NT2/D1 (cell line): Measurements from ENCODE around the gene ADAMTS4.

Experiments
- DNase-seq: peaks from one replicate; pipeline ENCODE4 v3.0.0-alpha.2; 2011; ENCODE audit warnings: low read depth, low spot score
- H3K27me3 ChIP-seq: 2 replicates; pipeline ENCODE4 v1.6.0; 2011; ENCODE audit warnings: mild to moderate bottlenecking; ENCODE audit not compliant: insufficient read length, insufficient read depth
- H3K36me3 ChIP-seq: 2 replicates; pipeline ENCODE4 v1.6.1; 2011; ENCODE audit warnings: mild to moderate bottlenecking, low read length, mixed read lengths; ENCODE audit not compliant: insufficient read depth, insufficient read length
- H3K4me1 ChIP-seq: 2 replicates; pipeline ENCODE4 v1.5.1; 2011; ENCODE audit not compliant: insufficient read depth, insufficient read length
- H3K4me3 ChIP-seq: 2 replicates; pipeline ENCODE4 v1.5.1; 2011; ENCODE audit warnings: low read depth; ENCODE audit not compliant: insufficient read length
- H3K9ac ChIP-seq: 2 replicates; pipeline ENCODE4 v1.6.0; 2011; ENCODE audit warnings: low read depth; ENCODE audit not compliant: insufficient read length
- H3K9me3 ChIP-seq: 2 replicates; pipeline ENCODE4 v1.5.1; 2011; ENCODE audit warnings: mild to moderate bottlenecking, low read length; ENCODE audit not compliant: insufficient read depth
- SUZ12 ChIP-seq: IDR thresholded peaks from 2 replicates; pipeline ENCODE4 v1.6.1; 2011; ENCODE audit not compliant: insufficient read length, insufficient read depth; ENCODE audit errors: extremely low read depth
- YY1 ChIP-seq: IDR thresholded peaks from 2 replicates; pipeline ENCODE4 v1.6.1; 2011; ENCODE audit not compliant: insufficient read length, insufficient read depth
- ZNF274 ChIP-seq: IDR thresholded peaks from 2 replicates; pipeline ENCODE4 v1.6.1; 2011; ENCODE audit warnings: mild to moderate bottlenecking, low read depth, low read length

ADAMTS4 gene

DNA sequence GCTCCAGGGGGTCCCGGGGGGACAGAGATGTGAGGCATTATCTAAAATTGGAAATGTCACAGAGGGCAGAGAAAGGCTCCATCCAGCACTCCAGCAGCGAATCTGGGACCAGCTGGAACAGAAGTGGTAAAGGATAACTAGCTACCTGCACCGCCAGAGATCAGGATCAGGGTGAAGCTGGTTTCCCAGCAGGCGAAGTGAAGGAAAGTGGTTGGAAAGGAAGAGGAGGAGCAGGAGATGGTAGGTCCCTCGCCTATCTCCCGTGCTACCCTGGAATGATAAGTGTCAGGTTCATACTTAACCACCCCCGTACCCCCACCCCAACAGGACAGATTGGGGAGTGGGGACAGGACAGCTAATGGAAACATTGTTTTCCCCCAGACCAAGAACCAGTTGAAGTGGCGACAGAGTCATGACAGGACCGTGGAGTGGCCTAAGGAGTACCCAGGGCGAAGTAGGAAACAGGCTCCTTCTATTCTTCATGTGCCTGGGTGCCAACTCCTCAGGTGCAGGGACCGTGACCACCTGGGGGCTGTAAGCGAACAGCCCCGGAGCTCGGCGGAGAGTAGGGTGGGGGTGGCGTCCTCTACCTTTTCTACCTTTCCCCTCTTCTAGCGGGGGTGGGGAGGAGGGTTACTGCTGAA lies 22.3 kb downstream of the ADAMTS4 start:
- Histone ChIP-seq H3K36me3 (peaks cover 47% of the 10 kb centered on the region), H3K9ac (peak overlapping the region; percentile 92), H3K27me3 (no peaks in the 10 kb centered on the region), H3K9me3 (no peaks in the 10 kb centered on the region), H3K4me3 (peak overlapping the region; percentile 90), H3K4me1 (peaks cover 8% of the 10 kb centered on the region)
- no peak for DNase-seq
- TF ChIP-seq ZNF274 (no peak), SUZ12 (no peak), YY1 (no peak)

DNA sequence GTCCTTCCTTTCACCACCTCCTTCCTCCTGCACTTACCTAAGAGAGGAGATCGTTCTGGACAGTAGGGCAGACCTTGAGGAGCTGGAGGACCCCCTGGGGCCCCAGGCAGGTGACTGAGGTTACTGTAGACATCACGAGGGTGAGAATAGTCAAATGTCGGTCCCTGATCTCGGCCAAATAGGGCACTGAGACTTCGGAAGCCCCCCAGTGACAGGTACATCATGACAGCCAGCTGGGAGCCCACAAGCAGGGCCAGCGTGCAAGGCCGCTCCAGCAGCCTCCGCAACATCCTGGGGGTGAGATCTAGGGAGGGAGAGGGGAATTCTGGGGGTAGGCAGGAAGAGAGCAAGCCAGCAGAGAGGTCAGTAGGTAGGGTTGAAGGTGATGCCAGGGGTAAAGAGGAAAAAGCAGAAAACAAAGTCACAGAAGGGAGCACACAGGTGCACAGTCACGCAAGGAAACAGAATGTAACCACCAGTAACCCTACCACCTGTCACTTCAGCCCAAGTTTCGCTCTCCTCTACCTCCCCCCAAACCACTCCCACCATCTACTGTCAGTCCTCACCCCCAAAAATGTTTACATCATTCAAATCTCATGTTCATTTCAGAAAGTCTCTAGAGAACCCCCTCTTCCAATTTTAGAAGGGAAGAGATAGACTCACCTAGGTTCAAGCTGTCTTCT lies 22.9 kb downstream of the ADAMTS4 start:
- Histone ChIP-seq H3K9ac (no peak overlapping the region), H3K9me3 (no peaks in the 10 kb centered on the region), H3K27me3 (no peaks in the 10 kb centered on the region), H3K4me3 (peak overlapping the region; percentile 90), H3K4me1 (peaks cover 8% of the 10 kb centered on the region), H3K36me3 (peaks cover 53% of the 10 kb centered on the region)
- no peak for DNase-seq
- TF ChIP-seq YY1 (no peak), SUZ12 (no peak), ZNF274 (no peak)

DNA sequence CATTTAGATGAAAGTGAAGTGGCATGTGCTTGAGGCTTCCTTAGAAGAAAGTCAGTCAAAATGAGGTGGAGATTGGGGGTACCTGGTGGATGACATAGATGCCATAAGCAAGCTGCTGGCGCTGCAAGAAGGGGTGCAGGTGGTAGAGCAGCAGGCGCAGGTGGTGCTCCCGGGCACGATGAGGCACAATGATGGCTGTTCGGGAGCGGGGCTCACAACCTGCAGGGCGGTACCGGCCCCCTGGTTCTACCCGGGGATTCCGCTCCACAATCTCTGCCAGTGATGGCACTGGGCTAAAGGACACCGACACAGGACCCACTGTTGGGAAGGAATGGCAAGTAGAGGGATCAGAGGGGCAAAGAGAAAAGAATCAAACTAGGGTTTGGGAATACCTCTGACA lies 23.9 kb downstream of the ADAMTS4 start:
- peaks cover 8% of the 10 kb centered on the region for H3K4me1 ChIP-seq
- no peak overlapping the region for H3K4me3 ChIP-seq
- no peaks in the 10 kb centered on the region for H3K9me3 ChIP-seq
- no peak overlapping the region for H3K9ac ChIP-seq
- no peak for TF ChIP-seq SUZ12
- no peak for TF ChIP-seq YY1
- no peak for TF ChIP-seq ZNF274
- no peaks in the 10 kb centered on the region for H3K27me3 ChIP-seq
- peaks cover 62% of the 10 kb centered on the region for H3K36me3 ChIP-seq
- DNase-seq: no peak

DNA sequence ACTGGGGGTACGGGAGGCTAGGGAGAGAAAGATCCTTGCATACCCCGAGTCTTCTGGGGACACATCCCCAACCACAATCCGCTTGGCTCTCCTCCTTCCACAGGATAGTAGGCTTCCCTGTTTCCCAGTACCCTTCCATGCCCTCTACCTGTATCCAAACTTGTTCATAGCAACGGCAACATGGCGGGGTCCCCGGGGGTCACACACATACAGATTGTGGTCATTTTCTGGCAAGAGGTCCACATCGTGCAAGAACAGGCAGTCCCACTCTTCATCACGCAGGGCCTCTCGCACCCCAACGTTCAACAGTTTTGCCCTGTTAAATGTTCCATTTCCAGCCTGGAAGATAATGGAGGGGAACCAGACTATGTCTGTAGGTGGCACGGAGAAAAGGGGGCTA lies 25.1 kb downstream of the ADAMTS4 start:
- TF ChIP-seq SUZ12 (no peak), ZNF274 (no peak), YY1 (no peak)
- H3K9ac ChIP-seq: no peak overlapping the region
- no peak overlapping the region for H3K4me3 ChIP-seq
- no peaks in the 10 kb centered on the region for H3K9me3 ChIP-seq
- H3K4me1 ChIP-seq: peaks cover 8% of the 10 kb centered on the region
- peaks cover 73% of the 10 kb centered on the region for H3K36me3 ChIP-seq
- no peaks in the 10 kb centered on the region for H3K27me3 ChIP-seq
- DNase-seq: no peak

DNA sequence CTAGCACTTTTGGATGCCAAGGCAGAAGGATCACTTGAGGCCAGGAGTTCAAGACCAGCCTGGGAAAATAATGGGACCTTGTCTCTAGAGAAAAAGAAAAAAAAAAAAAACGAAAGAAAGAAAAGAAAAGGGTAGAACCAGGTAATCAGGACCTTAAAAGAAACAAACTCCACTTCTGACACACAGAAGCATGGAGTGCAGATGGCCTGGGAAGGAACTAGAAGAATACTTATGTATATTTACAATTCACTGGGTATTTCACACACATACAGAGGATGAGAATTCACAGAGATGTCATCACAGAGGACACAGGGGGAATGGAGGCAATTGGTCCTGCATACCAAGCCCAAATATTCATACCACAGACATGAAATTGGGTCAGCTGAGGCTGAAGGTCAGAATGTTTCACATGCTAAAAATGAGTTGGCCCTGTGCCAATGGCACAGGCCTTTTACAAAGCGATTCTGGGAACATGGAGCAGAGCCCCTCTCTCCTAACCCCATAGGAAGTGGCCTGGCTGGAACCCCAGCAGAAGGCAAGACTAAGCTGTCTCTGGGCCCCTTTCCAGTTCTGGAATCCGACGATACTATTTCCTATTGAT lies 26.0 kb downstream of the ADAMTS4 start:
- Histone ChIP-seq H3K27me3 (no peaks in the 10 kb centered on the region), H3K9me3 (no peaks in the 10 kb centered on the region), H3K9ac (no peak overlapping the region), H3K4me1 (peaks cover 8% of the 10 kb centered on the region), H3K4me3 (no peak overlapping the region), H3K36me3 (peaks cover 80% of the 10 kb centered on the region)
- DNase-seq: no peak
- TF ChIP-seq ZNF274: no peak
- TF ChIP-seq SUZ12: no peak
- TF ChIP-seq YY1: no peak

DNA sequence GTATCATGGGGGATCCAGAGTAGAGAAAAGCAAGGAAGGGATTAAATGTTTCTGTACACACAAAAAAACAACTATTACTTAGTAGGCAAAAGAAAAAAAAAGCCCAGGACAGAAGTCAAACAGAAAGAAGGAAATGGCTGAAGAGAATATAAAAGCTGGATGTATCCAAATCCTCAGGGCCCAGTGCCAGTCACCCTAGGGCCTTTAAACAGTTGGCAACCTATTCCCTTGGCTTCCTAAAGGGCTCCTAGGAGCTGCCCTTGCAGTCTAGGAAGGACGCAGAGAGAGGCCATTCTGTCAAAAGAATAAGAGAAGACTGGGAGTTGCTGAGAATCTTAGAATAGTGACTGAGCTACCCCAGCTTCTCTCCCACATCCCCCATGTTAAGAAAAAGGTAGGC lies 26.5 kb downstream of the ADAMTS4 start:
- no peak overlapping the region for H3K4me3 ChIP-seq
- no peak for DNase-seq
- H3K36me3 ChIP-seq: peaks cover 82% of the 10 kb centered on the region
- H3K9me3 ChIP-seq: no peaks in the 10 kb centered on the region
- peaks cover 8% of the 10 kb centered on the region for H3K4me1 ChIP-seq
- no peak for TF ChIP-seq SUZ12
- TF ChIP-seq ZNF274: no peak
- TF ChIP-seq YY1: no peak
- H3K9ac ChIP-seq: no peak overlapping the region
- H3K27me3 ChIP-seq: no peaks in the 10 kb centered on the region

DNA sequence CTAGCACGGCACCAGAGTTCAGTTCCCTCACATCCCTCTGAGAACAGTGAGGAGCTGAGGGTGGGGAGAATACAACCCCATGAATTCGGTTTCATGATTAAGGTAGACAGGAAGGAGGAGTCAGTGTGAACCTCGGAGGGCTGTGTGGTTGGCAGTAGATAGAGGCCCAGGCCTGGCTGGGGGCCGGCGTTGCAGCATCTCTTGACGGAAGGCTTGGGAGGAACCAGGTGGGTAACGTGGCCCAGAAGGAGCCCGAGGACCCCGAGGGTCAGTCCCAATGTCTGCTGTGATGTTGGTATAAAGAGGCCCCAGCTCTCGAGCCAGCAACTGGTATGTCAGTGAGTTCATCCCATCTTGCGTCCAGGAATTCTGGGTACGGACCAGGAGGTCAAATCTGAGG lies 27.2 kb downstream of the ADAMTS4 start:
- Histone ChIP-seq H3K9me3 (no peaks in the 10 kb centered on the region), H3K4me1 (peaks cover 8% of the 10 kb centered on the region), H3K9ac (no peak overlapping the region), H3K27me3 (no peaks in the 10 kb centered on the region), H3K36me3 (peaks cover 82% of the 10 kb centered on the region), H3K4me3 (no peak overlapping the region)
- TF ChIP-seq ZNF274 (no peak), SUZ12 (no peak), YY1 (no peak)
- DNase-seq: no peak
